Stimulated activated CD8-positive, alpha-beta memory T cell treated with anti-CD3 and anti-CD28 coated beads, Interleukin-7, amount 100 ng/mL, for 4 hours (primary cell): ENCODE data around the gene TWF2.
A peak's percentile ranks its signal among the peaks of the same experiment; 100 is the strongest.

ENCODE experiments used
- DNase-seq, 2 donors: peaks; one replicate each; pipeline ENCODE4 v3.0.0-alpha.2; 2020; ENCODE audit warnings: low read depth in 2 of 2

TWF2 gene

DNA sequence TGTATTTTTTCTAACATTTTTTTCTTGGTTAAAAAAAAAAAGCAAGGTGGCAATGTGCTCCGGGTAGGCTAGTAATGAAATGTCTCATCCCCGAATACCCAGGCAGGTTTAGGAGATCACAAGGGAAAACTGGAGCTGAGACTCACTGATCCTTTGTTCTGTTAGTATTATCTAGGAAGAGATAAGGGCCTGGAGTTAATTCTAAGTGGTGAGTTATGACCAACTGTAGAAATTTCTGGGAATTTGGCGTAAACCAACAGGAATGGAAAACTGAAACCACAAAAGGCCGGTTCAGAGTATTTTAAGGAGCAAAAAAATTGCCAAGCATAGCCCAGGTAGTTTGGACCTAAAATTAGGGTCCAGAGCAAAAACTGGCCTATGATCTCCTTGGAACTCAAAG, 19.0 kb upstream of the TWF2 start:
- DNase-seq = no peak

DNA sequence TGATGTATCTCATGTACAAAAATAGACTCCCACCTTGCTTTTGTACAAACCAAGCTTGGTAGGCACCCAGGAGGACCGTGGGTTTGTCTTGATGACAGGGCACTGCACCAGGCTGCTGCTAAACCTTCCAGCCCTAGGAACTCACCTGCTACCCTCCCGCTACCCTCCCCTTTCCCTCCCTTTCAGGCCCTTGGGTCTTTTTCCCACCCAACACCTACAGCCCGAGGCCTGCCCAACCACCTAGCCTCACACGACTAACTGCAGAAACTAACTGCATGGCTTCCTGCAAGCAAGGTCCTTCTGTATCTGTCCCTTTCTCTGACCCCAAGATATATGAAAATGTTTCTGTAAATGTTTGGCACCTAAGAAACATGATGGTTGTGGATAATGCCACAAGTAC, 17.7 kb upstream of the TWF2 start:
- DNase-seq = no peak

DNA sequence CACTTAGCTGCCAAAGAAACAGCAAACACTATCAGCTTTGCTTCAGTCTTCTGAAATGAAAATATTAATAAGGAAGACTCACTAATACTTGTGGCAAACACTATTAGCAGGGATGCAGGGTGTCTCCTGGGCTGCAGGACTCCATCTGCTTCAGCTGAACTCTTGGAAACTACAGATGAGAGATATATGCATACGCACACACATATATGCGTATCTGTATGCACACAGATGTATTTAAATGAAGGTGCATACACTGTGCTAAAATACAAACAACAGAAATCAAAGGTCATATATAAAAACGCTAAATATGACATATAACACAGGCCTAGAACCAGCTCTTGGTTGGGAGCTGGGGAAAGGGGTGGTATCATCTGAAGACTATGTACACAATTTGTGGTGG, 17.2 kb upstream of the TWF2 start:
- no peak for DNase-seq

DNA sequence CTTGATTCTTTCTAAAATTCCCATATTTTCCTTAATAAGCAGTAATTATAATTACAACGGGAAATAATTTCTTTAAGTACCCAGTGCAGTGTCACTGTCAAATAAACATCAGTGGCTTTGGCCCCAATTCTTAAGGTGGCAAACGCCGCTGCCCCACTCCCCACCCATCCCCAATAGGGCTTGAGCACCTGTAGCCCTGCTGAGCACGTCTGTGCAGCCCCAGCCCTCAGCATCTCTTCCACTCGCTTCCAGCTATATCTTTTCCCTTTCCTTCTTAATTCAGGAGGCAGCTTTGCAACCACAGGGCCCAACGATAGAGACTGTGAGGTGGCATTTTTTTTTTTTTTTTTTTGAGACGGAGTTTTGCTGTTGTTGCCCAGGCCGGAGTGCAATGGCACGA, 15.7 kb upstream of the TWF2 start:
- no peak for DNase-seq

DNA sequence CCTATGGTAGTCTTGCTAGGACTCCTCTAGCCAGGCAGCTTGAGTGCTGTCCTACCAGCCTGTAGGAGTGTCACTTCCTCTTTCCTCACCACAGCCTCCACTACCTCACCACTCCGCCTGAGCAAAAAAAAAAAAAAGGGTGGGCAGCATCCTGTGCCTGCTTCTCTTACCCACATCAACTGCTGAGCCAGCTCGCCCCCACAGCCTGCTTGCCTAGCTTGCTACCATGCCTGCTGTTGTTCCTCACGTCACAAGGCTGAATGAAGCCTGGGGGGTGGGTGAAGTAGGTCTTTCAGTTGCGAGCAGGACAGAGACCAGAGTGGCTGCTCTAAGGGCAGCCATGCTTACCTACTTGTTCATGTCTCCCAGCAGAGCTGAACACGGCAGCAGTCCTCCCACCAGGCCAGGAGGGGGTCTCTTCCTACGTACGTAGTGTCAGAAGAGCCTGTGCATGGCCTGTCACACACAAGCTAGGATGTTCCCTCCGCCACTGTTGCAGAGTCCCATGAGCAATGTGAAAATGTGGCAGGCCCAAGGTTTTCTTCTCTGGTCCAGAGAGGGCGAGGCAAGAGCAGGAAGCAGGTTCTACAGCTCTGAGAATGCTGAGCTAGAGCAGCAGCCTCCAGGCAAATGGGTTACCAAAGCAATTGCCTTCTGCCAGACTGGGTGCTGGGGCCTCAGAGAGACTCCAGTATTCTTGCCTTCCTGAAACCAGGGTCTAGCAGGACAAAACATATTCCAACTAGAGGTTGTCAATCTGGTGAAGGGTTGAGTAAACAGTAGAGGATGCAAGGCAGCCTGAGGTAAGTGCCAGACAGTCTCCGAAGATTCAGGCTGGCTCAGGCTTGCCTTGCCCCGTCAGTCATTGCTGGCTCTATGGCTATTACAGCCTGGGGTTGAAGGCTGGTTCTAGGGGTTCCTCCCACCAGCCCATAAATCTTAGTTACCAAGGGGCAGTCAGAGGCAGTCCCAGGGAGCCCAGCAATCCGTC, 14.7 kb upstream of the TWF2 start:
- peak; percentile 81 to 84 for DNase-seq

DNA sequence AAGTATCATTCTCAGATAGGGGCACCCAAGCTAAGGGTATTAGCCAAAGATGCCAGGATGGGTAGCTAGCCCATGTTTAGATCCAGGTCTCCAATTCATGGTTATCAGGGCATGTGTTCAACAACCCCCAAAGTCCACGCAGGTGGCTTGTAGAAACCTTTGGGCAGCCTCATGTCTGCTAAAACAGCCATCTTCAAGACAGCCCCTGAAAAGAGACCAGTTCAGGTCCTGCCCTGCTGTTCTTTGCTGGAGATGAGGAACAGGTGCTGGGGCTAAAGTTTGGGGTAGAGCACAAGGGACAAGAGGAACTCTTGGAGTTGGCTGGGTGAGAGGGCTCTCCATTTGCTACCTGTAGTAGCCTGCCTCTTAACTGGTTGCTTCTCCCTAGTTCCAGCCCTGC, 11.2 kb upstream of the TWF2 start:
- DNase-seq = no peak

DNA sequence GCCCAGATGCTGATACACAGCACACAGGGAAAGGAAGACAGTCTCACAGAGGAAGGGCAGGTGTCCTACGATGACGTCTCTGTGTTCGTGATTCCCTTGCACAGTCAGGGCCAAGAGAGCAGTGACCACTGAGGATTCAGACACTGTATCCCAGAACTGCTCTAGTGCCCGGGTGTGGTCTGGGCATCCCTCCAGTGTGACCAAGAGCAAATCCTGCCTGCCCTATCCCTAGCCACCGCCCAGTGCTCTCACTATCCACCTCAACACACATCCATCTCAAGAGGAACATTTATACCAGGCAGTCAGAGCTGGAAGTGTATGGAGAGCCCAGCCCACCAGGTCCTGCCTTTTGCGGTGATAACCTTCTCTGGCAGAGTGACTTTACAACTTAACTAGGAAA, 10.7 kb upstream of the TWF2 start:
- DNase-seq = no peak

DNA sequence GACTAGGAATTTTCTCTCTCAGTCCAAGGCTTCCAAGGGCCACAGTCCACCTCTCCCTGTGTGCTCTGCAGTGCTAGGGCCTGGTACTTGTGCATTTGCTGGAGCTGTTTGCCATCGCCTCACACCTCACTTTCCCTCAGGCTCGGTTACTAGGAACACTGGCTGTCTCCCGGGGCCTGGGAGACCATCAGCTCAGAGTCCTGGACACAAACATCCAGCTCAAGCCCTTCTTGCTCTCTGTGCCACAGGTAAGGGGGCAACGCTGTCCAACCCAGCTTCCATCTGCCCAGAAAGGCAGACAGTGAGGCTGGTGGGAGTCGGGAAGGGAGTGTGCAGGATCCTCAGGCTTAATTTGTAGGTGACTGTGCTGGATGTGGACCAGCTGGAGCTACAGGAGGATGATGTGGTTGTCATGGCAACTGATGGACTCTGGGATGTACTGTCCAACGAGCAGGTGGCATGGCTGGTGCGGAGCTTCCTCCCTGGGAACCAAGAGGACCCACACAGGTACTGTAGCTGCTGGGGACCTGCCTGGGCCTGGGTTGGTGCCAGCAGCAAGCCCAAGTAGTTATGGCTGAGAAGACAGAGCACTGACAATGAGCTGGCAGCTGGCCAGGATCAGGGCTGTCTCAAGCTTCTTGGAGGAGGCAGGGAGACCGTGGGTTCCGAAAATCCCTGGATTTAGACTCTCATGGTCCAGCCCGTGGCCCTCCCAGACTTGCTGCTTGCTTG, 10.0 kb upstream of the TWF2 start:
- DNase-seq = no peak

DNA sequence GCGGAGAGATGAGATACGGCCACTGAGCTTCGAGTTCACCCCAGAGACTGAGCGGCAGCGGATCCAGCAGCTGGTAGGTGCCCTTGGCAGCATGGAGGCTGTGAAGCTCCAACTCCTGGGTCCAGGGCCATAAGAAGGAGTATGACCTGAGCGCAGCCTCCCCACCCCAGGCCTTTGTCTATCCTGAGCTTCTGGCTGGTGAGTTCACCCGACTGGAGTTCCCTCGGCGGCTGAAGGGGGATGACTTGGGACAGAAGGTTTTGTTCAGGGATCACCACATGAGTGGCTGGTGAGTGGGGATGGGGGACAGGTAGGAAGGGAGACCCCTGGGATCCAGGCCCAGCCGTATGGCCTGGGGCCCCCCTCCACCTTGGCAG, 9.2 kb upstream of the TWF2 start:
- no peak for DNase-seq

DNA sequence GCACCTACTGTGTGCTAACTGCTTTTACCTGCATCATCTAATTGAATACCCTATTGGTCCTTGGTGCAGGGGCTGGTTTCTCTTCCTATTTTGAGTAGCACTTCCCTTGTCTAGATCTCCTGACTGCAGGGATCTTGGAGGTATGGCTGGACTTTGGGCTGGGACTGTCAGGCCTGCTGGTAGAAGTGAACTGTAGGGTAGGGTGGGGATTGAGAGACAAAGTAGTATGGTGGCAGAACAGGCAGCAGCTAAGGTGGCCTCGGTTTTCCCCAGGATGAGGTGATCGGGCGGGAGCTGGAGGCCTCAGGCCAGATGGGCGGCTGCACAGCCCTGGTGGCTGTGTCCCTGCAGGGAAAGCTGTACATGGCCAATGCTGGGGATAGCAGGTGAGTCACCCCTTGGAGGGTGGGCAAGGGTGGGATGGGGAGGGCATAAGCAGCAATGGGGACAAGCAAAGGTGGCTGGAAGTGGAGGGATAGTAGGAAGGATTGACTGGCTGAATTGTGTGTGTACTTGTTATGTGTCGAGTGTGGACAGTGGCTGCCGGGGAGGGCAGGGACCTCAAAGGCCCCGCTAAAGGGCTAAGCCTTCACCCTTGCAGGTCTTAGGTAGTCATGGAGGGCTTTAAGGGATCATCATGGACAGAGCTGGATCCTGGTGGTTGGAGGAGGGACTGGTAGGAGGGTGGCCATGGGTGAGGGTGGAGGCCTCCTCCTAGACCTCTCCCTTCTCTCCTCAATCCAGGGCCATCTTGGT, 8.6 kb upstream of the TWF2 start:
- DNase-seq = no peak

DNA sequence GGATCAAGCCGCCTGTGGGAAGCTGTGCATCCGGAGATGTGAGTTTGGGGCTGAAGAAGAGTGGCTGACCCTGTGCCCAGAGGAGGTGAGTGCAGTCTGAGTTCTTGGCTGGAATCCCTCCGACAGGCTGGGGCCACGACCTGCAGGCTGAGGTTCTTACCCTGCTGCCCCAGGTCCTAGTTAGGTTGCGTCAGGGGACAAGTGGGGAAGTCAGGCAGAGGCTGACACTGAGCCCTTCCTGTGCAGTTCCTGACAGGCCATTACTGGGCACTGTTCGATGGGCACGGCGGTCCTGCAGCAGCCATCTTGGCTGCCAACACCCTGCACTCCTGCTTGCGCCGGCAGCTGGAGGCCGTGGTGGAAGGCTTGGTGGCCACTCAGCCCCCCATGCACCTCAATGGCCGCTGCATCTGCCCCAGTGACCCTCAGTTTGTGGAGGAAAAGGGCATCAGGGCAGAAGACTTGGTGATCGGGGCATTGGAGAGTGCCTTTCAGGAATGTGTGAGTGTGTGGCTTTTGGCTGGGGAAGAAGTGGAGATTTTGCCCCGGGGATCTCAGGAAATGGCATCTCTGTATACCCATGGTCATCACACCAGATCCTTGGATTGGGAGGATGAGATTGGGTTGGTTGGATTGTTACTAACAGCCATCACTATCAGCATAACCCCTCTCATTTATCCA, 7.9 kb upstream of the TWF2 start:
- DNase-seq = no peak

DNA sequence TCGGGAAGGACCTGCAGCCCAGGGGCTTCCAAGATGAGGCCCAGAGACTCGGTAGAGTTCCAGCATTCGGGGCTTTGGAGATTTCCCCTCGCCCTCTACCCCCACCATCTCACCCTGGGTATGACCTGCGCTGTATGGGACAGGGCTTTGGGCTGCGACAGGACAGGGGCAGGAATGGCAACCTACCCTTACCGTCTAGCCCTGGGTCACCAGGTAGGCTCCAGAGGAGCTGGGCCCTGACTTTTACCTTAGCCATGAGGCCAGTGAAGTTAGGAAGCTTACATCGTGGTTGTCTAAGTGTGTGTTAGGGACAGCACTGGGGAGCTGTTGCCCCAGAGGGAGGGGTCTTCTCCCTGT, 7.3 kb upstream of the TWF2 start:
- no peak for DNase-seq

DNA sequence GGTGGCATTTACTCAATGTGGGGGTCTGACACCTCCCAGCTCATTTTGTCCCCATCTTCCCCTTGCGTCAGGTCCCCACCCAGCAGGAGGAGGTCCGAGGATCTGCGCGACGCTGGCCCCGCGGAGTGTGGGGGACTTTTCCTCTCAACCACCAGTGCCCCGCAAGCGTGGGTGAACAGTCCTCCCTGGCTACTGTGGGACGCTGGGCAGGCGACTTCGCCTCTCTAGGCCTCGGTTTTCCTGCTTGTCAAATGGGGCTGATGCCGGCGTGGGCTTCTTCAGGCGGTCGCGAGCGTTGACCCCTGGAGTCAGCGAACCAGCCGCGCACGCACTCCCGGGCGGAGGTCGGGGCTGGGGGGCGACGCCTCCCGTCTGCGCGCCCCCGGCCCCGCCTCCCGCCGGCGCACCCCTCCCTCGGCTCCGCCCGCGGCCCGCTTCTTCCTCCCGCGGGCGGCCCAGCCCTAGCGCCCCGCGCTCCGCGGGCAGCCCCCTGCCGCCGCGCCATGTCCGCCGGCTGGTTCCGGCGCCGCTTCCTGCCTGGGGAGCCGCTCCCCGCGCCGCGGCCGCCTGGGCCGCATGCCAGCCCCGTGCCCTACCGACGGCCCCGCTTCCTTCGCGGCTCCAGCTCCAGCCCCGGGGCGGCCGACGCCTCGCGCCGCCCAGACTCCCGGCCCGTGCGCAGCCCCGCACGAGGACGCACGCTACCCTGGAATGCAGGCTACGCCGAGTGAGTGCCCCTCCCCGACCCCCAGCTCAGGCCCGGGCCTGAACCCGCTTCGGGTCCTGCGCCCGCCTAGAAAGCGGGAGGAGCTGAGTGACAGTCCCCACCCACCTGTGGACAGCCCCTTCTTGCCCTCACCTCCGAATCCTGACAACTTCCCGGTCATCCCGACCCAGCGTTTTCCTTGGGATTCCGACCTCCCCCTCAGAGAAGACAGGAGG, 6.6 kb upstream of the TWF2 start, which contains the start of gene PPM1M:
TSS of gene PPM1M (plus strand) at position 438 of the 942 bp plus-strand sequence. CDS start at position 504, 66 bp downstream.
- DNase-seq = peak in 1 of 2 donors; percentile 60

DNA sequence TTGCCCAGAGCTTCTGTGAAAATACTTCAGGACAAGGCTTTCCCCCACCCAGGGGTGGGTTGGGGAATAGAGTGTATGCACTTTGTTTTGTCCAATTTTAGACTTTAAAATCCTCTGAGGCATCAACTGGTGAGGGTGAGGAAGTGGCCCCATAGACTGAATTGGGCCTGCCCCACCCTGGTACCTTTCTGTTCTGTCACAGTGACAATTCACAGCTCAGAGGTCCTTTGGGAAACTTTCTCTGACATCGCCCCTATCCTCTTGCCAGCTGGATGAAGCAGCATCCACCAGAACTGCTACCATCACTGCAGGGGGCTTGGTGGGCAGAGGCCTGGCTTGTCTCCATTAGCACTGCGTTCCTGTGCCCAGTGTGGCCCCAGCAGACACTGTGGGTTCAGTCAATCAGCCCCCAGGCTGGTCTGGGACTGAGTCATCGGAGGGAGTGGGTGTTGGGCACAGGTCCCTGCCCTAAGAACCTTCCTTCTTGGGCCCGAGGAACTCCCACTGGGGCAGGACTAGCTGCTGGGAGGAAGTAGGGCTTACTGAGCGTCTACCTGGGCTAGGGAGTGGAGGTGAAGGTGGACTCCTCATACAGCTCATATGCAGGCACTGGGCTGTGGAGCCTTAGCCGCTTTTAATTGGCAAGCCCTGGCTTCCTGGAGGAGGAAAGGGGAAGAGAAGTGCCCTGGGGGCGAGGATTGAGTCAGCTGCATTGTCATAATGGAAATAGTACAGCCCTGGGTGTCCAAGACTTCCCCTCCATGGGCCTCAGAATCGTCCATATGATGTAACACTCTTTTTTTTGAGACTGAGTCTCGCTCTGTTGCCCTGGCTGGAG, 5.1 kb upstream of the TWF2 start:
- DNase-seq = peak in 1 of 2 donors; percentile 49

DNA sequence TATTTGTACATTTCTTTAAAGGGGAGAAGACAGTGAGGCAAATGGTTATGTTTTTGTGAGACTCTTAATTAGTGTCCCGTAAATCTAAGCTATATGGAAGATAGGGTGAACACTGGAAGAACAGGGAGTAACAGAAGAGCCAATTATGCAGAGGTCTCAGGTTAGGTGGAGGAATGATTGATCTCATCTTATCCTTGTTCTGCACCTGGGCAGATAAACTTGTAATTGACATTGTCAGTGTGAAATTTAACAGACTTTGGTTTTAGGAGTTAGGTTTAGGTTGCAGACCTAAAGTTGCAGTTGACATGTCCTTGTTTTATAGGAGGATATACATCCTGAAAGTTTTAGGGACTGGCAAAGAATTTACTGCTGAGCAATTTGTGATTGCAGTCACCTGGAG, 3.1 kb upstream of the TWF2 start:
- DNase-seq = no peak

DNA sequence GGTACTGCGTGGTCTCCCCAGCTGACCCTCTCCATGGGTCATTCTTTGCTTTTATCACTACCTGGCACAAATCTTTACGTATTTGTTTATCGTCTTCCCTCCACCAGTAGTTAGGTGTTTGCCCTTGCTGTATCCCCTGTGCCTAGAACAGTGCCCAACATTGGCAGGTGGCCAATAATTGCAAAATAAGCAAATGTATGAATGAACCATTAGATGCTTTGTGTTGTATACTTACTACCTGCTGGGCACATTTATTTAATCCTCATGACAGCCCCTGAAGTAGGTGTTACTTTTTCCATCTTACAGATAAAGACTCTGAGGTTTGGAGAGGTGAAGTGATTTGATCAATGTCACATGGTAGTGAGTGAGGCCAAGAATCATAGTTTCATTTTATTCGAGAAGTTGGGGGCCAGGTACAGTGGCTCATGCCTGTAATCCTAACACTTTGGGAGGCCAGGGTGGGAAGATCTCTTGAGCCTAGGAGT, 2.0 kb upstream of the TWF2 start:
- no peak for DNase-seq

DNA sequence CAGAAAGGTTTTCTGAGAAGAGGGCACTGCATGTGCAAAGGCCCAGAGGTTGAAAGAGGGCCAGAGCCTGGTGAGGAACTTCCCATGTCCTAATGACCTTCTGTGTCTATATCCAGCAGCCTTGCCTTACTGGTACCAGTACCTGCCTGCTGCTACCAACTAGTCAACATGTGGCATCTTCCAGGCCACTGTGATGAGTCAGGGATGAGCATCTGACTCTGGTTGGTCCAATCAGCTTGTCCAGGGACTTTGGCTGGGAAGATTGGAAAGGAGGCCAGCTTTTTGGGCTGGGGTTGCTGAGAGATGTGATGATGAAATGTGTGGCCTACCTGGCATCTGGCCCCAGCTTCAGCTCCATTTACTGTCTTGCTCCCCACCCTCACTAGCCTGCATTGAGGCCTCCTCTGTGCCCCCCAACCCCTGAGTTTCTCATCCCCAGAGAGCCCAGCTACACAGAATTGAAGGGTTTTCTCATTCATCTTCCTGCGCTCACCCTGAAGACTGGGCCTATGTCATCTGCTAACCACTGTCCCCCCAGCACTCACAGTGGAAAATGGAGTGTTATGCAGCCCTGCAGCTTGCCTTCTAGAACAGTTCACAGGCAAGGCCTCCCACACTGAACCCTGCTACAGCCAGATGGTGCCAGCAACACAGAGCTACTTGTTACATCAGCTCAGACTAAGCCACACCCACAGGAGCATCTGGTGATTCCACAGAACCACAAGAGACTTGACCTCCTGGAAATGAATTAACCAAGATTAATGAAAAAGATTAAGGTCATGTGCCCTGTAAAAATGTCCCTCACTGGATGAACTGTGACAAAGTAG, 1.3 kb upstream of the TWF2 start:
- DNase-seq = peak; percentile 61 to 62

DNA sequence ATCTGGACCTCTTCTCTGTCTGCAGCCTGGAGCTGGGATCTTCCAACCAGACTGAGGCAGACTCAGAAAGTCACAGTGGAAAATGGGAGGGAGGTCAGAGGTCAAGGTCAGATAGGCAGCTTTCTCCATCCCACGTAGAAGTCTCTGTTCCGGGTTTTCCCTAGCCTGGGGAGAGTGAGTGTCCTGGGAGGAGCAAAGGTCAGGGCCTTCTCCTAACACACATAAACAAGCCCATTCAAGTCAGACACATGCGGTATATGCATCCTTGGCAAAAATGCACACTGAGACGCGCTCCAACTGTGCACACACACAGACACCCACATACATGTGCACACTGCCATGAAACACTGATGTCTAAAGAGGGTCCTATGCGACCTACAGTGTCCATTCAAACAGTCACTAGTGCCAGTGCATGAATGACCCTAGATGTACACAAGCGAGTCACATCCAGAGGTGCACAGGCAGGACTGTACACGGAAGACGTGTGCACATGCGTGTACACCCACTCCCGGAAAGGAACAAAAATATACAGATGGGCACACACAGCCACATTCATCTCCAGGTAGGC, 681 bp downstream of the TWF2 start:
- no peak for DNase-seq
